Sigmoid colon (tissue), 7 donors: Measurements from ENCODE around the gene FRRS1. TPM values are rescaled to one million over a fixed set of nuclear protein-coding genes. Genes with fewer than 3 reads are reported as not detected.

Experiments
- DNase-seq: peaks from one replicate; pipeline ENCODE4 v3.0.0-alpha.2; 2019
- H3K27ac ChIP-seq, 4 donors: fragments of 200-600 bp; sonication (generic); one replicate each; pipeline ENCODE4 v1.5.1; 2016 to 2019; ENCODE audit warnings: mild to moderate bottlenecking in 1 of 4
- H3K27me3 ChIP-seq, 3 donors: fragments of 200-600 bp; sonication (generic); one replicate each; pipeline ENCODE4 v1.5.1; 2019; ENCODE audit warnings: mild to moderate bottlenecking in 1 of 3
- H3K36me3 ChIP-seq, 4 donors: fragments of 200-600 bp; sonication (generic); one replicate each; pipeline ENCODE4 v1.5.1; 2016 to 2019
- H3K4me1 ChIP-seq, 4 donors: fragments of 200-600 bp; sonication (generic); one replicate each; pipeline ENCODE4 v1.5.1; 2017 to 2019
- H3K4me3 ChIP-seq, 4 donors: fragments of 200-600 bp; sonication (generic); one replicate each; pipeline ENCODE4 v1.5.1; 2017 to 2019; ENCODE audit warnings: mild to moderate bottlenecking in 2 of 4, moderate library complexity in 1 of 4
- H3K9me3 ChIP-seq, 4 donors: fragments of 200-600 bp in 3 of 4; sonication (generic) in 3 of 4; one replicate each; pipeline versions ENCODE4 v1.5.1 to v1.6.1; 2013 to 2019
- EP300 ChIP-seq, 4 donors: sonication (generic); formaldehyde crosslinking; IDR thresholded peaks; one replicate each; pipeline ENCODE4 v1.6.1; 2017; ENCODE audit warnings: antibody characterized with exemption in 4 of 4
- POLR2A ChIP-seq, 2 donors: fragments of 450-650 bp; IDR thresholded peaks; one replicate each; pipeline ENCODE4 v1.6.1; 2016; ENCODE audit warnings: antibody characterized with exemption in 2 of 2, mild to moderate bottlenecking in 2 of 2, moderate library complexity in 2 of 2
- POLR2AphosphoS5 ChIP-seq, 4 donors: sonication (generic); formaldehyde crosslinking; IDR thresholded peaks; one replicate each; pipeline ENCODE4 v1.6.1; 2017; ENCODE audit warnings: antibody characterized with exemption in 4 of 4
- WGBS, 2 donors: extraction: QIAGEN DNeasy Blood & Tissue Kit; methylation state at CpG; one replicate each; pipeline ENCODE4 v1.1.7; 2013; 5-methylcytosine and 5-hydroxymethylcytosine counted together
- intact Hi-C: fragments of 100-400 bp; cut with DNase I; formaldehyde crosslinking; loops from one replicate; pipeline ENCODE4 v1.15.1; 2023
- polyA plus RNA-seq, 3 donors: library from polyadenylated mRNA; stranded (reverse); fragments of 200-250 nt; gene quantifications; one replicate each; pipeline ENCODE4 v1.2.3, GENCODE V29; 2013
- total RNA-seq, 4 donors: library from RNA; depleted of rRNA; stranded (reverse); fragments of >200 nt; gene quantifications; one replicate each; pipeline ENCODE4 v1.1.0, GENCODE V29; 2016
- TF ChIP-seq, protein P1 (sequence below), 4 experiments: fragments of 450-650 bp in 3 of 4; fragments of 200-600 bp in 1 of 4; IDR thresholded peaks; one replicate each; pipeline ENCODE4 v1.5.1; 2016 to 2019; ENCODE audit warnings: antibody characterized with exemption in 4 of 4, mild to moderate bottlenecking in 3 of 4, moderate library complexity in 2 of 4
- donor health status: healthy with polysubstance abuse.
- donor health status: Bipolar disorder and iron deficiency.
- donor health status: healthy.

FRRS1 gene
- total and polyA plus RNA-seq, 7 donors: 1.6 to 5.6 (median 3.6) TPM

DNA sequence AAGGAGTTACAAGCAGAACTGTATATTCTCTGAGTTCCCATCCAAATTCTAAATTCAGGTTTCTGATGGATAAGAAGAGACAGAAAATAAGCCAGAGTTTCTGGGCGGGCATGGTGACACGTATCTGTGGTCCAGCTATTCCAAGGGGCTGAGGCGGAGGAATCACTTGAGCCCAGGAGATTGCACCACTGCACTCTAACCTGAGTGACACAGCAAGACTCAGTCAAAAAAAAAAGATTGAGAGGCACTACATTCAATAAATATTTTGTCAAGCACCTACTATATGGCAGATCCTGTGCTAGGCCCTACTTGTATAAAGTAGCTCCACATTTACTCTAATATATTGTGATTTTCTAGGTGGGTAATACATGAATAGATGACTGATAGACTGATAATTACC, 6.4 kb upstream of the FRRS1 start:
- Histone ChIP-seq H3K4me1 (peaks cover 0 to 11% (median 10%) of the 10 kb centered on the region in 4 donors), H3K27ac (no peak overlapping the region), H3K36me3 (no peaks in the 10 kb centered on the region), H3K4me3 (no peak overlapping the region), H3K27me3 (no peaks in the 10 kb centered on the region), H3K9me3 (no peaks in the 10 kb centered on the region)
- DNase-seq: no peak
- WGBS, 2 donors: 95 to 96% methylated on average over 3 of the region's 3 CpGs
- intact Hi-C loops: no loop called here
- TF ChIP-seq POLR2AphosphoS5 (IDR thresholded peaks at IDR 0.05): no peak
- TF ChIP-seq POLR2A (IDR thresholded peaks at IDR 0.05): no peak
- no peak for TF ChIP-seq EP300 (IDR thresholded peaks at IDR 0.05)
- TF ChIP-seq, protein P1, sequence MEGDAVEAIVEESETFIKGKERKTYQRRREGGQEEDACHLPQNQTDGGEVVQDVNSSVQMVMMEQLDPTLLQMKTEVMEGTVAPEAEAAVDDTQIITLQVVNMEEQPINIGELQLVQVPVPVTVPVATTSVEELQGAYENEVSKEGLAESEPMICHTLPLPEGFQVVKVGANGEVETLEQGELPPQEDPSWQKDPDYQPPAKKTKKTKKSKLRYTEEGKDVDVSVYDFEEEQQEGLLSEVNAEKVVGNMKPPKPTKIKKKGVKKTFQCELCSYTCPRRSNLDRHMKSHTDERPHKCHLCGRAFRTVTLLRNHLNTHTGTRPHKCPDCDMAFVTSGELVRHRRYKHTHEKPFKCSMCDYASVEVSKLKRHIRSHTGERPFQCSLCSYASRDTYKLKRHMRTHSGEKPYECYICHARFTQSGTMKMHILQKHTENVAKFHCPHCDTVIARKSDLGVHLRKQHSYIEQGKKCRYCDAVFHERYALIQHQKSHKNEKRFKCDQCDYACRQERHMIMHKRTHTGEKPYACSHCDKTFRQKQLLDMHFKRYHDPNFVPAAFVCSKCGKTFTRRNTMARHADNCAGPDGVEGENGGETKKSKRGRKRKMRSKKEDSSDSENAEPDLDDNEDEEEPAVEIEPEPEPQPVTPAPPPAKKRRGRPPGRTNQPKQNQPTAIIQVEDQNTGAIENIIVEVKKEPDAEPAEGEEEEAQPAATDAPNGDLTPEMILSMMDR (IDR thresholded peaks at IDR 0.05): no peak

DNA sequence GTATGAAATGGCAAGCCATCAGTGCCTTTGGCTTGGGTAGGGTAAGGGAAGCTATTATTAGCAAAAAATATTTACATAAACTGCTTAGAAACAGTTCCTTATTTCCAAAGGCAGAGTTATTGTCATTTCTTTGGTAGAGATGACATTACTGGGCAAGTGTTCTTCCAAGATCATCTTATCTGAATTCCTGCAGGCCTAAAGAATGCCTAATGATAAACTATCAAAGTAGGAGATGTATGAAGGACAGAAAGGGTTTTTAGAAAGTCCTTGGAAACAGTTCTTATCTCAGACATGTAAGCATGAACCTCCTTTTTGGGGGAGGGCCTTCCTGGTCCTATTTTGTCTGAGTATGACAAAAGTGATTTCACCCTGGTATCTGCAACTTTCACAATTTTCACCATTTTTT, 5.1 kb upstream of the FRRS1 start:
- Histone ChIP-seq H3K4me3 (no peak overlapping the region), H3K27me3 (no peaks in the 10 kb centered on the region), H3K27ac (no peak overlapping the region), H3K4me1 (peaks cover 0 to 19% (median 12%) of the 10 kb centered on the region in 4 donors), H3K9me3 (no peaks in the 10 kb centered on the region), H3K36me3 (no peaks in the 10 kb centered on the region)
- TF ChIP-seq EP300 (IDR thresholded peaks at IDR 0.05) (no peak), POLR2A (IDR thresholded peaks at IDR 0.05) (no peak), POLR2AphosphoS5 (IDR thresholded peaks at IDR 0.05) (no peak)
- TF ChIP-seq, protein P1 (IDR thresholded peaks at IDR 0.05): no peak
- intact Hi-C loops: no loop called here
- DNase-seq: no peak

DNA sequence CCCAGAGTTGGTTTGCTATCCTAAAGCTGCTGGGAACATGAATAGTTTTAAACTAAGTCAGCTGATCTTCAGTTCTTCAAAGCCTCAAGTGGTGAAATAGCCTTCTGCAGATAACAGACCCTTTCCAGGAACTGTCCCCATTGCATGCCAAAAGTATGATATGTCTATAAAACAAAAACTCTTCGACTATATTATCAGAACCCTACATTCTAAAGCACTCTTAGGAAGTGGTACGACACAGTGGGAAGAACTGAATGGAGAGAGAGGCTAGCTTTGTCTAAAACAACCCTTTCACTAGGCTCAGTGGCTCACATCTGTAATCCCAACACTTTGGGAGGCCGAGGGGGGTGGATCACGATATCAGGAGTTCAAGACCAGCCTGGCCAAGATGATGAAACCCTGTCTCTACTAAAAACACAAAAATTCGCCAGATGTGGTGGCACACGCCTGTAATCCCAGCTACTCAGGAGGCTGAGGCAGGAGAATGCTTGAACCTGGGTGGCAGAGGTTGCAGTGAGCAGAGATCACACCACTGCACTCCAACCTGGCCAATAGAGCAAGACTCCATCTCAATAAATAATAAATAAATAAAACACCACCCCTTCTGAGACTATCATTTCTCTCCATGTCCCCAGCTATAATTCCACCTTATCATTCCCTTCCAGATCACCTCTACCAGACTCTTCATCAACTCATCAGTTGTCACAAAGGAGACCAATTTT, 2.2 kb upstream of the FRRS1 start:
- 77 to 79% methylated on average over 6 of the region's 6 CpGs for WGBS, 2 donors
- Histone ChIP-seq H3K27me3 (no peaks in the 10 kb centered on the region), H3K4me3 (no peak overlapping the region), H3K36me3 (no peaks in the 10 kb centered on the region), H3K9me3 (no peaks in the 10 kb centered on the region), H3K27ac (no peak overlapping the region), H3K4me1 (peaks cover 0 to 21% (median 14%) of the 10 kb centered on the region in 4 donors)
- no peak for DNase-seq
- no peak for TF ChIP-seq POLR2AphosphoS5 (IDR thresholded peaks at IDR 0.05)
- no peak for TF ChIP-seq EP300 (IDR thresholded peaks at IDR 0.05)
- intact Hi-C loops: no loop called here

DNA sequence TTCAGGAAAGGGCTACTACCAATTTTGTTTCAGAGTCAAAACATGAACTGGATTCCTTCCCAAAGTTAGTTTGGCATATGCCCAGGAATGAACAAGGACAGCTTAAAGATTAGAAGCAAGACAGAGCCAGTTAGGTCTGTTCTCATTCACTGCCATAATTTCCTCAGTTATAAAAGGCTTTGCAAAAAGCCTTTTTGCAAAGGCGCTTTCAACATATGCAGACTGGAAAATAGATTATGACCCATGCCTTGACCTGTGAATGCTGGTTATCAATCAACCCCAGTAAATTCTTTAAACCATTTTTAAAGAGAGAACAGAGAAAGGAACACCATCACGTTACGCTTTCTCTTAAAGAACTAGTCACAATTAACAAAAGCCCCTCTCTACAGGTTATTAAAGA, 1.7 kb upstream of the FRRS1 start:
- H3K4me3 ChIP-seq: no peak overlapping the region
- H3K4me1 ChIP-seq: peaks cover 0 to 21% (median 14%) of the 10 kb centered on the region in 4 donors
- intact Hi-C loops: no loop called here
- DNase-seq: no peak
- no peaks in the 10 kb centered on the region for H3K9me3 ChIP-seq
- WGBS, 2 donors: 71 to 86% methylated on average over 3 of the region's 3 CpGs
- H3K27me3 ChIP-seq: no peaks in the 10 kb centered on the region
- H3K27ac ChIP-seq: no peak overlapping the region
- no peaks in the 10 kb centered on the region for H3K36me3 ChIP-seq
- TF ChIP-seq EP300 (IDR thresholded peaks at IDR 0.05): no peak
- TF ChIP-seq POLR2A (IDR thresholded peaks at IDR 0.05): no peak
- TF ChIP-seq, protein P1 (IDR thresholded peaks at IDR 0.05): no peak
- TF ChIP-seq POLR2AphosphoS5 (IDR thresholded peaks at IDR 0.05): no peak

DNA sequence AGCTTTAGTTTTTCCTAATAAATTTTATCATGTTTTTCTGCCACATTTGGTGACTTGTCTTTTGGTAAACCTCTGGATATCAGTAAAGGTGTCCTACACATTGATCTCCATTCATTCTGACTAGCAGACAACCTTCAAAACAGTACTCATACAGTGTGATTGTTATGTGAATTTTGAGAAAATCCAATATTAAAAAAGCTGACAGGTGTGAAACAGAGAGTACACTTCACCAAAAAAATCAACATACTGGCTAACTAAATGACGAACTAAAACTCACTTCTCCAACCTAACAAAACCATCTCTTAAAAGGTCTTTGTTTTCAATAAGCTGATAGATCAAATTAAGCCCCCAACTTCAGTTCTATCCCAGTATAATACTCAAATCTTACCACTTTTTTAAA, 1.5 kb downstream of the FRRS1 start:
- Histone ChIP-seq H3K27ac (no peak overlapping the region), H3K27me3 (no peaks in the 10 kb centered on the region), H3K36me3 (no peaks in the 10 kb centered on the region), H3K4me3 (no peak overlapping the region), H3K9me3 (no peaks in the 10 kb centered on the region), H3K4me1 (peaks cover 0 to 21% (median 14%) of the 10 kb centered on the region in 4 donors)
- intact Hi-C loops: no loop called here
- no peak for TF ChIP-seq POLR2A (IDR thresholded peaks at IDR 0.05)
- no peak for DNase-seq
- WGBS, 2 donors: 92 to 93% methylated on average over 1 of the region's 1 CpG

DNA sequence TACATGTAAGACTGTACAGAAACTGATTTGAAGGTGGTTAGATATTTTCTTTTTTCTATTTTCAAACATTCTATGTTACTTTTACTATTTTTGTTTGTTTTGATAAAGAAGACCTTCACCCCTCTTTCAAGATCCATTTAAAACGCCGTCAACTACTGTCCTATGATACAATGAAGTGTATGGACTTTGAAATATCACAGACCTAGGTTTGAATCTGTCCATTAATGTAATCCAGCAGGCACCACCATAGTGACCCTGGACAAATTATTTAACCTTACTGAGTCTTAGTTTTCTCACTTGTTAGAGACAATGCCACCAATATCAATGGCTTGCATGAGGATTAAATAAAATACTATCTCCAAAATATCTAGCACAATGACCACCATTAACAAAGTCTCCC, 2.0 kb downstream of the FRRS1 start:
- no peak for DNase-seq
- Histone ChIP-seq H3K36me3 (no peaks in the 10 kb centered on the region), H3K4me3 (no peak overlapping the region), H3K27ac (no peak overlapping the region), H3K27me3 (no peaks in the 10 kb centered on the region), H3K9me3 (no peaks in the 10 kb centered on the region), H3K4me1 (peaks cover 0 to 21% (median 14%) of the 10 kb centered on the region in 4 donors)
- intact Hi-C loops: no loop called here
- WGBS, 2 donors: 73 to 86% methylated on average over 2 of the region's 2 CpGs
- TF ChIP-seq, protein P1 (IDR thresholded peaks at IDR 0.05): no peak
- TF ChIP-seq POLR2A (IDR thresholded peaks at IDR 0.05): no peak
- TF ChIP-seq EP300 (IDR thresholded peaks at IDR 0.05): no peak
- TF ChIP-seq POLR2AphosphoS5 (IDR thresholded peaks at IDR 0.05): no peak
